Ovary (tissue), 9 donors: ENCODE results near the gene TRAF2. TPM values are rescaled to one million over a fixed set of nuclear protein-coding genes. Genes with fewer than 3 reads are reported as not detected.

ENCODE experiments used
- DNase-seq, 5 donors: peaks; one replicate each; pipeline ENCODE4 v3.0.0-alpha.2; 2019 to 2020
- H3K27ac ChIP-seq, 2 donors: fragments of 200-600 bp; one replicate each; pipeline versions ENCODE4 v1.5.1 to v1.8.0; 2019 to 2022
- H3K27me3 ChIP-seq: fragments of 200-600 bp; one replicate; pipeline ENCODE4 v1.8.0; 2022
- H3K36me3 ChIP-seq: fragments of 200-600 bp; sonication (generic); one replicate; pipeline ENCODE4 v1.5.1; 2019
- H3K4me1 ChIP-seq: one replicate; pipeline ENCODE4 v1.8.1; 2013; ENCODE audit warnings: mild to moderate bottlenecking, moderate library complexity; ENCODE audit not compliant: insufficient read depth
- H3K4me3 ChIP-seq: fragments of 200-600 bp; sonication (generic); one replicate; pipeline ENCODE4 v1.5.1; 2017
- H3K9me3 ChIP-seq, 2 donors: fragments of 200-600 bp in 1 of 2; sonication (generic) in 1 of 2; one replicate each; pipeline versions ENCODE4 v1.5.1 to v1.8.1; 2013 to 2019; ENCODE audit warnings: mild to moderate bottlenecking in 1 of 2, moderate library complexity in 1 of 2
- CTCF ChIP-seq, 3 donors: fragments of 450-650 bp in 2 of 3; fragments of 200-600 bp in 1 of 3; IDR thresholded peaks; one replicate each; pipeline versions ENCODE4 v1.5.1 to v1.8.0; 2016 to 2022; ENCODE audit warnings: antibody characterized with exemption in 3 of 3, mild to moderate bottlenecking in 1 of 3
- EP300 ChIP-seq: sonication (generic); formaldehyde crosslinking; IDR thresholded peaks from one replicate; pipeline ENCODE4 v1.6.1; 2017; ENCODE audit warnings: antibody characterized with exemption
- POLR2A ChIP-seq: fragments of 450-650 bp; IDR thresholded peaks from one replicate; pipeline ENCODE4 v1.6.1; 2017; ENCODE audit warnings: antibody characterized with exemption, mild to moderate bottlenecking, moderate library complexity
- WGBS, 3 donors: extraction: QIAGEN DNeasy Blood & Tissue Kit in 1 of 3; methylation state at CpG; one replicate each; pipeline versions ENCODE4 v1.1.5 to v1.1.7; 2013 to 2017; 5-methylcytosine and 5-hydroxymethylcytosine counted together
- intact Hi-C, 4 donors: fragments of 100-400 bp; cut with DNase I; formaldehyde crosslinking; loops; one replicate each; pipeline versions ENCODE4 v1.11.0 to v1.15.1; 2022 to 2023
- polyA plus RNA-seq, 2 donors: library from polyadenylated mRNA; stranded (reverse); fragments of 200-250 nt in 1 of 2; fragments of 350-450 nt in 1 of 2; fragmentation: Illumina TruSeq in 1 of 2; extraction: RNeasy Lipid Tissue Mini Kit (QIAGEN cat#74804) in 1 of 2; gene quantifications; one replicate each; pipeline ENCODE4 v1.2.3, GENCODE V29; 2013 to 2014
- total RNA-seq, 7 donors: library from RNA; depleted of rRNA in 2 of 7; stranded (reverse); fragments of >200 nt in 2 of 7; fragmentation: NEBNext Ultra II Directional in 3 of 7; extraction: Animal tissue kit (Norgen Biotek cat#: 25700) in 3 of 7; gene quantifications; one replicate each; pipeline versions ENCODE4 v1.1.0 to v1.2.4, GENCODE V29; 2016 to 2023
- donor health status: DM: no; HTN: no; CAD: no; lungs with moderate emphysema.
- donor health status: DM: no; HTN: no; CAD: no.
- donor health status: Bipolar disorder and iron deficiency.
- donor health status: DM: yes; HTN: yes; CAD: no.
- donor health status: DM: no; HTN: no; CAD: no.
- donor health status: DM: yes; HTN: yes; CAD: no.

The TRAF2 gene
- total and polyA plus RNA-seq, 9 donors, result 0.83 to 11.9 (median 9.7) TPM

GRCh38 chr9:136960212-136960937 is 74.1 kb downstream of the TRAF2 start:
- DNase-seq, result no peak
- TF ChIP-seq EP300, result no peak
- TF ChIP-seq POLR2A, result no peak
- no peak for TF ChIP-seq CTCF (IDR thresholded peaks at IDR 0.05)
- intact Hi-C loops, result no loop called here
- Histone ChIP-seq H3K4me1 (no peaks in the 10 kb centered on the region), H3K9me3 (no peaks in the 10 kb centered on the region), H3K4me3 (no peak overlapping the region), H3K27me3 (no peaks in the 10 kb centered on the region), H3K27ac (no peak overlapping the region), H3K36me3 (no peaks in the 10 kb centered on the region)
- WGBS, 3 donors, result 68 to 76% (median 68%) methylated on average over 19 of the region's 19 CpGs

- Histone ChIP-seq H3K9me3 (no peaks in the 10 kb centered on the region), H3K4me1 (no peaks in the 10 kb centered on the region), H3K27ac (no peak overlapping the region), H3K27me3 (no peaks in the 10 kb centered on the region), H3K36me3 (no peaks in the 10 kb centered on the region), H3K4me3 (no peak overlapping the region)
- TF ChIP-seq CTCF (IDR thresholded peaks at IDR 0.05), result no peak
- TF ChIP-seq EP300, result no peak
- TF ChIP-seq POLR2A, result no peak
- intact Hi-C loops, result no loop called here
- 82 to 83% (median 83%) methylated on average over 15 of the region's 15 CpGs for WGBS, 3 donors
- DNase-seq, result no peak
These were observed 74.6 kb downstream of the TRAF2 start for GRCh38 chr9:136960938-136961275.

- no peak for DNase-seq
These were observed 75.2 kb downstream of the TRAF2 start for GRCh38 chr9:136961279-136962065.

GRCh38 chr9:136962163-136962562 is 75.8 kb downstream of the TRAF2 start:
- Histone ChIP-seq H3K9me3 (no peaks in the 10 kb centered on the region), H3K4me1 (no peaks in the 10 kb centered on the region), H3K27me3 (no peaks in the 10 kb centered on the region), H3K27ac (no peak overlapping the region), H3K4me3 (no peak overlapping the region), H3K36me3 (no peaks in the 10 kb centered on the region)
- WGBS, 3 donors, result 96 to 98% (median 97%) methylated on average over 9 of the region's 9 CpGs
- intact Hi-C loops, result no loop called here
- no peak for DNase-seq
- TF ChIP-seq EP300, result no peak
- TF ChIP-seq POLR2A, result no peak
- TF ChIP-seq CTCF (IDR thresholded peaks at IDR 0.05), result no peak

More at GRCh38 chr9:136961279-136962065, 75.2 kb downstream of the TRAF2 start:
- H3K4me3 ChIP-seq, result no peak overlapping the region
- H3K9me3 ChIP-seq, result no peaks in the 10 kb centered on the region
- no peak overlapping the region for H3K27ac ChIP-seq
- 58 to 63% (median 61%) methylated on average over 21 to 23 of the region's 23 CpGs for WGBS, 3 donors
- intact Hi-C loops, result no loop called here
- H3K27me3 ChIP-seq, result no peaks in the 10 kb centered on the region
- H3K4me1 ChIP-seq, result no peaks in the 10 kb centered on the region
- TF ChIP-seq POLR2A, result no peak
- no peak for TF ChIP-seq EP300
- TF ChIP-seq CTCF (IDR thresholded peaks at IDR 0.05), result no peak
- no peaks in the 10 kb centered on the region for H3K36me3 ChIP-seq
